ENCODE data around the gene CST4. TPM values are rescaled to one million over a fixed set of nuclear protein-coding genes. Genes with fewer than 3 reads are reported as not detected.
"Not testable (repeated sequence)": the region's sequence is repeated elsewhere in the genome, so short reads cannot be mapped to it uniquely, and the experiment has no call there.

The CST4 gene
- total RNA-seq, 1 experiment from 2014 or later, result not detected

- DNase-seq, result no peak
- H3K27me3 ChIP-seq (ENCODE audit: control insufficient read depth, insufficient read depth, low read length), result no peaks in the 10 kb centered on the region
- no peaks in the 10 kb centered on the region for H3K36me3 ChIP-seq (replicated peaks; ENCODE audit: control insufficient read depth, insufficient read depth, low read length)
- H3K4me3 ChIP-seq (ENCODE audit: insufficient read depth, low read depth, low read length), result no peak overlapping the region
These were observed 9.4 kb downstream of the CST4 start for GRCh38 chr20:23679133-23680092.

GRCh38 chr20:23673209-23673608, 15.6 kb downstream of the CST4 start:
- DNase-seq, result no peak
- Histone ChIP-seq H3K36me3 (replicated peaks; ENCODE audit: control insufficient read depth, insufficient read depth, low read length) (no peaks in the 10 kb centered on the region), H3K4me3 (ENCODE audit: insufficient read depth, low read depth, low read length) (no peak overlapping the region), H3K27me3 (ENCODE audit: control insufficient read depth, insufficient read depth, low read length) (no peaks in the 10 kb centered on the region)

GRCh38 chr20:23672158-23672557, 16.7 kb downstream of the CST4 start:
- no peak for DNase-seq
- no peak overlapping the region for H3K4me3 ChIP-seq (ENCODE audit: insufficient read depth, low read depth, low read length)
- no peaks in the 10 kb centered on the region for H3K27me3 ChIP-seq (ENCODE audit: control insufficient read depth, insufficient read depth, low read length)
- H3K36me3 ChIP-seq (replicated peaks; ENCODE audit: control insufficient read depth, insufficient read depth, low read length), result no peaks in the 10 kb centered on the region

- no peaks in the 10 kb centered on the region for H3K27me3 ChIP-seq (ENCODE audit: control insufficient read depth, insufficient read depth, low read length)
- no peak for DNase-seq
- H3K36me3 ChIP-seq (replicated peaks; ENCODE audit: control insufficient read depth, insufficient read depth, low read length), result no peaks in the 10 kb centered on the region
- H3K4me3 ChIP-seq (ENCODE audit: insufficient read depth, low read depth, low read length), result no peak overlapping the region
These were observed 17.4 kb downstream of the CST4 start for GRCh38 chr20:23671479-23671878.

DNA sequence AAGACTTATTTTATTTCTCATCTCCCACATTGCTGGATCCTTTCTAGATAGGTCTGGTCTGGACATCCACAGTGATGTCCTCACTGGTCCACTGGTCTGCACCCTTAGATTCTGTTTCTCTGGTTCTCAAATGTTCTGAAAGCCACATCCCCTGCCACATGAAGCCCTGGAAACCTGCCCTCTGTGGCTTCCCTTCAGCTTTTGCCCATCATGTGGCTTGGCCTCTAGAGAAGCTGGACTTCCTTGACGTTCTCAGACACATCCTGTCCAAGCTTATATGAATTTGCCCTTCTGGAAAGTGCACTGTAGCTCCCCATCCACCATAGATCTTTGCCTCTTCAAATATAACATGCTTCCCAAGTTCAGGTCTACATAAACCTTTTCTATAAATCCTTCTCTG, 18.5 kb downstream of the CST4 start:
- DNase-seq, result no peak
- no peaks in the 10 kb centered on the region for H3K27me3 ChIP-seq (ENCODE audit: control insufficient read depth, insufficient read depth, low read length)
- no peak overlapping the region for H3K4me3 ChIP-seq (ENCODE audit: insufficient read depth, low read depth, low read length)
- H3K36me3 ChIP-seq (replicated peaks; ENCODE audit: control insufficient read depth, insufficient read depth, low read length), result no peaks in the 10 kb centered on the region

GRCh38 chr20:23669866-23670265, 19.0 kb downstream of the CST4 start:
- H3K36me3 ChIP-seq (replicated peaks; ENCODE audit: control insufficient read depth, insufficient read depth, low read length), result no peaks in the 10 kb centered on the region
- no peaks in the 10 kb centered on the region for H3K27me3 ChIP-seq (ENCODE audit: control insufficient read depth, insufficient read depth, low read length)
- H3K4me3 ChIP-seq (ENCODE audit: insufficient read depth, low read depth, low read length), result no peak overlapping the region
- no peak for DNase-seq

DNA sequence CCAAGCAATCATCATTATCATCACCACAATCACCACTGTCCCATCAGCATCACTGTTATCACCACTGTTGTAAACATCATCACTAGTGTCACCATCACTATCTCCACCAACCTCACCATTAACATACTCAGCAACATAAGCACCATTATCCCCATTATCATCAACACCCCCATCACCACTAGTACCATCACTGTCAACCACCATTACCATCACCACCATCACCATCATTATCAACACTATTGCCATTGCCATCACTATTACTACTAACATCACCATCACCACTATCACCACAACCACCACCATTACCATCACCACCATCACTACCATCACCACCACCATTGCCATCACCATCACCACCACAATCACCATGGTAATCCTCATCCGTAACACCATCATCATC, 19.5 kb downstream of the CST4 start:
- no peak for DNase-seq
- no peaks in the 10 kb centered on the region for H3K27me3 ChIP-seq (ENCODE audit: control insufficient read depth, insufficient read depth, low read length)
- H3K4me3 ChIP-seq (ENCODE audit: insufficient read depth, low read depth, low read length), result no peak overlapping the region
- no peaks in the 10 kb centered on the region for H3K36me3 ChIP-seq (replicated peaks; ENCODE audit: control insufficient read depth, insufficient read depth, low read length)

DNA sequence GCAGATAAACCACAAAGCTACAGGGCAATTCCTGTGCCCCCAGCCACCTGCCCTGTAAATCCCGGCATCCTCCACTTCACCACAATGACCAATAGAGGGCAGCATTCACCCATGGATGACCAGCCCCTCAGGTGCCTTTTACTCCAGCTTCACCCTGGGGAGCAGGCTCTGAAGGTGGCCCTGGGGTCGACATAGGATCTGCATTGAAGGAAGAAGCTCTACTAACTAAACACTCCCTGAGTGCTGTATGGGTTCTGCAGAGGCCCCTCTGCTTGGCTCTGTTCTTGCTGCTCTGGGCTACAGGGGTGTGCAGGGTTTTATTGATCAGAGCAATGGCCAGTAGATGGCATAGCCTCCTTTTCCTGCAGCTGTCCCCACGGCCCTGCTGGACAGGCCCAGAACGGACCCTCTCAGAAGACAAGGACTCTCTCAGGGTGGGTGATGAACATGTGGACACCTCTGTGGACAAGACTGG, 20.3 kb downstream of the CST4 start:
- Histone ChIP-seq H3K4me3 (ENCODE audit: insufficient read depth, low read depth, low read length) (no peak overlapping the region), H3K27me3 (ENCODE audit: control insufficient read depth, insufficient read depth, low read length) (no peaks in the 10 kb centered on the region), H3K36me3 (replicated peaks; ENCODE audit: control insufficient read depth, insufficient read depth, low read length) (no peaks in the 10 kb centered on the region)
- peak; percentile 80 for DNase-seq

DNA sequence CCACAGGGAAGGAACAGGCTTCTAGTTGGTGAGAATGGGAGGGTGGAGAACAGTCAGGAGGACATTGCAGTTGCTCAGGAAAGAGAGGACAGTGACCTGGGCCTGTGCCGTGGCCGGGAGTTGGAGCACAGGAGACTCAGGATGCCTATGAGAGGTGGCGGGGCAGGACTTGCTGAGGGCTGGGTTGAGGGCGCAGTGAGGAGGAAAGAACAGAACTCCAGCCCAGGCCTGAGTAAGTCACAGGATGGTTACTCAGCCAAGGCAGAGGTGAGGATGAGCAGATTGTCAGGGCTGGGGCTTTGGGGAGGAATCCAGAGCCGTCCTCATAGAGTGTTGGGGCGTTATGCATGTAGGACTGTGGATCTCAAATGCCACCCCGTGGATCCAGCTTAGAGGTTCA, 21.2 kb downstream of the CST4 start:
- no peaks in the 10 kb centered on the region for H3K36me3 ChIP-seq (replicated peaks; ENCODE audit: control insufficient read depth, insufficient read depth, low read length)
- no peaks in the 10 kb centered on the region for H3K27me3 ChIP-seq (ENCODE audit: control insufficient read depth, insufficient read depth, low read length)
- H3K4me3 ChIP-seq (ENCODE audit: insufficient read depth, low read depth, low read length), result no peak overlapping the region
- no peak for DNase-seq

DNA sequence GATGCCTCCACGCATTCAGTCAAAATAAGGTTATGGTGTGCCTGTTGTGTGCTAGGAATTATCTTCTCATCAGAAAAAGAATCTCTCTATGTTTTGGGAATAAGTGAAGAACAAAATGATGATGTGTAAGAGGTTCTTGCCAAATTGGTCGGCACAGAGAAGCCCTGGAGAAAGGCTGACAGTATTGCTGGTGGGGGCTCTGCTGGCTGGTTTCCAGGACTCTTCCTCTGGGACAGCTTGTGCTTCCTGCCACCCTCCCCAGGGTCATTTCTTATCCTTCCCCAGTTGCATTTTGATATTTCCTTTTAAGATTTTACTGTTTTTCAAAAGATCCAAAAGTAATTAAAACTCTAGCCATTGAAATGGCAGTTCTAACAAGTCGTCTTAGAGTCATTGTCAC, 22.1 kb downstream of the CST4 start:
- Histone ChIP-seq H3K36me3 (replicated peaks; ENCODE audit: control insufficient read depth, insufficient read depth, low read length) (no peaks in the 10 kb centered on the region), H3K4me3 (ENCODE audit: insufficient read depth, low read depth, low read length) (no peak overlapping the region), H3K27me3 (ENCODE audit: control insufficient read depth, insufficient read depth, low read length) (no peaks in the 10 kb centered on the region)
- DNase-seq, result no peak

GRCh38 chr20:23666189-23666588, 22.6 kb downstream of the CST4 start:
- DNase-seq, result no peak
- no peak overlapping the region for H3K4me3 ChIP-seq (ENCODE audit: insufficient read depth, low read depth, low read length)
- no peaks in the 10 kb centered on the region for H3K27me3 ChIP-seq (ENCODE audit: control insufficient read depth, insufficient read depth, low read length)
- H3K36me3 ChIP-seq (replicated peaks; ENCODE audit: control insufficient read depth, insufficient read depth, low read length), result no peaks in the 10 kb centered on the region

DNA sequence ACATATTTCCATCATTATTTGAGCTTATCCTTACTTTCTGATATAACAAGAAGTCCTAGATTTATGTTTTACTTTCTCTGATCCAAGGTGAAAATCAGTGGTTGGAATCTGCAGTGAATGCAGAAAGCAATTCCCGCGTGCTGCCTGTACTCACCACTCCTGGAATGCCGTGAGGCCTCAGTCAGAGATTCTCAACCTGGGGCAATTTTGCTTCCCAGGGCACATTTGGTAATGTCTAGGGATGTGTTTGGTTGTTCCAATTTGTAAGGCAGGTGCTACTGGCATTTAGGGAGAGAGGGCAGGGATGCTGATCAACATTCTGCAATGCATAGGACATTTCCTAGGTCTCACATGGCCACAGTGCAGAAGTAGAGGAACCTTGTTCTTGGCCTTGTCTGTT, 23.9 kb downstream of the CST4 start:
- no peak for DNase-seq

GRCh38 chr20:23664046-23664445, 24.8 kb downstream of the CST4 start:
- not testable (repeated sequence) for DNase-seq; H3K36me3 ChIP-seq (replicated peaks; ENCODE audit: control insufficient read depth, insufficient read depth, low read length); H3K4me3 ChIP-seq (ENCODE audit: insufficient read depth, low read depth, low read length)

More for the DNA sequence above, 23.9 kb downstream of the CST4 start:
- Histone ChIP-seq H3K27me3 (ENCODE audit: control insufficient read depth, insufficient read depth, low read length) (no peaks in the 10 kb centered on the region), H3K4me3 (ENCODE audit: insufficient read depth, low read depth, low read length) (no peak overlapping the region), H3K36me3 (replicated peaks; ENCODE audit: control insufficient read depth, insufficient read depth, low read length) (no peaks in the 10 kb centered on the region)

DNA sequence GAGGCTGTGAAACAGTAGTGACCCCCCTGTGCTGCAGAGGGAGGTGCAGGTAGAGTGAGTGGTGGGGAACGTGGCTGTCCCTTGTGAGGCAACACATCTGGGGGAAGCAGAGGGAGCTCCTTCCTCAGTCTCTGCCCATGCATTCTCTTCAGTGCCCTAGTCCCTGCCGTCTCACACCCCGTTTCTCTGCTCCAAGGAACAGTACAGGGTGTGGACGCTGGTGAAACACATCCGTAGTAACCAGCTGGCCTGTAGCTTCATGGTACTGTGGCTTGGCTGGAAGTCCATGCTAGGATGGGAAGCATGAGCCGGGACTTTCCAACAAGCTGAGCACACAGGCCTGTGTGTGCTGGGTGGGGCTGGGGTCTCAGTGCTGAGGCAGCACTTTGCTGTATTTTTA, 25.7 kb downstream of the CST4 start:
- no peaks in the 10 kb centered on the region for H3K27me3 ChIP-seq (ENCODE audit: control insufficient read depth, insufficient read depth, low read length)
- H3K36me3 ChIP-seq (replicated peaks; ENCODE audit: control insufficient read depth, insufficient read depth, low read length), result no peaks in the 10 kb centered on the region
- DNase-seq, result no peak
- H3K4me3 ChIP-seq (ENCODE audit: insufficient read depth, low read depth, low read length), result no peak overlapping the region

More at GRCh38 chr20:23664046-23664445, 24.8 kb downstream of the CST4 start:
- H3K27me3 ChIP-seq (ENCODE audit: control insufficient read depth, insufficient read depth, low read length), result not testable (repeated sequence)

DNA sequence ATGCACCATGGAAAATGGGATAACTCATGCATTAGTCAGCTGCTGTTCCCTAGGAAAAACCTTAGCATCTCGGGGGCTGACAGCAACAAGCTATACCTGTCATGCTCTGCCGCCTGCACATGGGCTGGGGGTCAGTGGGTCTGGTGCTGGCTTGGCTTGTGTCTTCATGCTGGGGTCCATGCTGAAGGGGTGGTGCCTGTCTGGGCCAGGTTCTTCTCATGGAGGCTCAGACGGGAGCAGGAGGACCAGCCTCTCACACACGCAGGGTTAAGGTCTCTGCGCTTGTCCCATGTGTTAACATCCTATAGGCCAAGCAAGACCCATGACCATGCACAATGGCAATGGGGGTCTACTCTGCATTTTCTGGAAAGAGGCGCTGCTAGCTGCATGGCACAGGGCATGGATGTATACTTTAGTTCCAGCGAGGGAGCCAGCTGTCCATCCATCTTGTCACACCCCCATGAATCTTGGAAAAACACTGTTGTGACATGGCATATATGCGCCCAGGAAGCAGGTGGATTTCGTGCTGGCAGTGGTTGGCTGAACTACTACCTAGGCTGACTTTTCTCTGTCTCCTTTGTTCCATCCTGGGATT, 26.5 kb downstream of the CST4 start:
- Histone ChIP-seq H3K36me3 (replicated peaks; ENCODE audit: control insufficient read depth, insufficient read depth, low read length) (no peaks in the 10 kb centered on the region), H3K4me3 (ENCODE audit: insufficient read depth, low read depth, low read length) (no peak overlapping the region), H3K27me3 (ENCODE audit: control insufficient read depth, insufficient read depth, low read length) (no peaks in the 10 kb centered on the region)
- DNase-seq, result no peak

Measured in H7 (cell line).